Stimulated activated CD4-positive, alpha-beta T cell treated with anti-CD3 and anti-CD28 coated beads, TNF-alpha, amount 100 ng/mL, for 24 hours (primary cell): Measurements from ENCODE around the gene BCKDHB.
"Not testable (repeated sequence)": the region's sequence is repeated elsewhere in the genome, so short reads cannot be mapped to it uniquely, and the experiment has no call there.

Source experiments
- DNase-seq, 3 experiments: peaks; one replicate each; pipeline ENCODE4 v3.0.0-alpha.2; 2020; ENCODE audit warnings: low read depth in 3 of 3

BCKDHB gene

DNA sequence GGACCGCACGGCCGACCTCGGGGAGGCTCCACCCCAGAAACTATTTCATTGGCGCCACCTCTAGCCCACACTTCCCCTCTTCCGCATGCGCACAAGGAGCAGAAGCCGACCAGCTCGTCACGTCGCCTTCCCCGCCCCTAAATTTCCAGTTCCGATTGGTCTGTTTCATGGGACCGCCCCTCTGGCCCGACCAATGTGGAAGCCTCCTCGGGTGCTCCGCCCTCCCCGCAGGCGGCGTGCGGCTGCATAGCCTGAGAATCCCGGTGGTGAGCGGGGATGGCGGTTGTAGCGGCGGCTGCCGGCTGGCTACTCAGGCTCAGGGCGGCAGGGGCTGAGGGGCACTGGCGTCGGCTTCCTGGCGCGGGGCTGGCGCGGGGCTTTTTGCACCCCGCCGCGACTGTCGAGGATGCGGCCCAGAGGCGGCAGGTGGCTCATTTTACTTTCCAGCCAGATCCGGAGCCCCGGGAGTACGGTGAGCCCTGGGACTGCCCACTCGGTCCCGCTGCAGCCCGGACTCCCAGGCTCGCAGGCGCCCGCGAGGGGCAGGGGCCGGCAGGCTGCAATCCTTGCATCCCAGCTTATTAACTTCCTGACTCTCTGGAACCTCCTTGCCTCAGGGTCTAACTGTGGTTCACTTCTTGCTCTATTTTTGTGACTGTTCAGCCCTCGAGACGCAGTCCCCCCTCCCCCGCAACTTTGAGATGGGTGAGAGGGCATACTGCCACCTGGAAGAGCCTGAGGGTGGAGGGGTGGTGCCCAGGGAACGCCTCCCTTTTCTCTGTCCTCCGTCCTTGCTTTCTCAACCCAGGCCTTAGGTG, at the start of gene BCKDHB:
Gene BCKDHB, plus strand, starts transcription at position 254 of the 818 bp plus-strand sequence. Its CDS starts 23 bp downstream, at position 277.
- peak; percentile 96 to 97 (median 96) for DNase-seq

DNA sequence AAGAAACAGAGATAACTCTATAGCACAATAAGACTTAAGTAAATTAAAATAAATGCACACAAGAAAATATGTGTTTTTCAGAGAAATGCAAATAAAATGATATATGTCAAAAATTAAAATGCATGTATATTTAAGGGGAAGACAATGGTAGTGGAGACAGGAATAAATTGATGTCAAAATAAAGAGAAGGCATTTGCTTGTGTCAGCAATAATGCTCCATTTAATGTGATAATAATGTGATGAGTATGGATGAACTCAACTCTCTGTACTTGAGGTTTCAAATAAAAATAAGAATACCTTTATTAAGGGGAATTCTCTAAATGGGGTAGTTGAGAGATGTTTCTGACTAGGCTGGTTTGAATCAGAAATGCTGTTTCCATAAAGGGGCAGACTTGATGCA, 45.7 kb upstream of the BCKDHB start:
- DNase-seq: no peak

GRCh38 chr6:80068146-80068545, 38.3 kb upstream of the BCKDHB start:
- DNase-seq: not testable (repeated sequence)

GRCh38 chr6:80070431-80070830, 36.0 kb upstream of the BCKDHB start:
- not testable (repeated sequence) for DNase-seq

GRCh38 chr6:80077067-80077466, 29.4 kb upstream of the BCKDHB start:
- DNase-seq: no peak

DNA sequence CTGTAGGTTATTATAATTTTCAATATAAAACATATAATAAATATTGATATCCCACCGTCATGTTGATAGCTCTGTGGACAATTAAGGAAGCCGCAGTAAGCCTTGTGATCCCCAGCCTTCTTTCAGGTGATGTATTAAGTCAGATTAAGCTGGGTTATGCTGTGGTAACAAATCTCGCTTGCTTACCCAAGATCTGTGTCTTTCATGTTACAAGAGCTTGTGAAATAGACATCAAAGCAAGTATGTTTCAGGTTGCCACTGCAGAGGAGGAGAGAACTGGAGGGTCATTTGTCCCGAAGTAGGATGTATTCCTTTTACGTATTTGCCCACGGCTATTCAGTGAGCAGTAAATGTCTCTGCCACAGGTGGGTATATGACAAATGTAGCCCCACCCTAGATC, 17.8 kb upstream of the BCKDHB start:
- no peak for DNase-seq

DNA sequence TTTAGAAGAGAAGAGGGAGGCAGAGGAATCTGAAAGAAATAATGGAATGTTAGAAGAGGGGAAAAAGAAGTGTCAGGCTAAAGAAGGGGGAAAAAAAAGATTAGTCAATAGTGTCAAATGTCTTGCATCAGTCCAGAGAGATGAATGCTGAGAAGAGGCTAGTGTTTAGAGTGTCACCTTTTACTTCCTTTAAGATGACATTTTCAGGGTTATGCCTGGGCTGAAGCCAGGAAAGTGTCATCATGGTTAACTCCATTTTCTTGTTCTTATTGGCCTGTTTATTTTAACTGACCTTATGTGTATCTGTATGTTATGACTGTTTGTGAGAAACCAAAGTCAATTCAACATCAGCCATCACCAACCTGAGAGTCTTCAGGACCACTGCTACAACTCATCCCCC, 15.0 kb upstream of the BCKDHB start:
- no peak for DNase-seq

GRCh38 chr6:80094017-80094416, 12.5 kb upstream of the BCKDHB start:
- no peak for DNase-seq

DNA sequence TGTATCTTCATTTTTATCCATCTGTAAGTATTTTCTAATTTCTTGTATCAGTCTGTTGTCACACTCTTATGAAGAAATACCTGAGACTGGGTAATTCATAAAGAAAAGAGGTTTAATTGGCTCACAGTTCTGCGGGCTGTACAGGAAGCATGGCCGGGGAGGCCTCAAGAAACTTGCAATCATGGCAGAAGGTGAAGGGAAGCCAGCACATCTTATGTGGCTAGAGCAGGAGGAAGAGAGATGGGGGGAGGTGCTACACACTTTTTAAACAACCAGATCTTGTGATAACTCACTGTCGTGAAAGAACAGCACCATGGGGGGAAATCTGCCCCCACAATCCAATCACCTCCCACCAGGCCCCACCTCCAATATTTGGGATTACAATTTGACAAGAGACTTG, 10.9 kb upstream of the BCKDHB start:
- DNase-seq: no peak

GRCh38 chr6:80098392-80098791, 8.1 kb upstream of the BCKDHB start:
- DNase-seq: no peak

GRCh38 chr6:80104520-80104919, 2.0 kb upstream of the BCKDHB start:
- no peak for DNase-seq

- no peak for DNase-seq
Observed at GRCh38 chr6:80105972-80106417, 476 bp upstream of the BCKDHB start.

GRCh38 chr6:80122576-80122975, 16.1 kb downstream of the BCKDHB start:
- DNase-seq: not testable (repeated sequence)

DNA sequence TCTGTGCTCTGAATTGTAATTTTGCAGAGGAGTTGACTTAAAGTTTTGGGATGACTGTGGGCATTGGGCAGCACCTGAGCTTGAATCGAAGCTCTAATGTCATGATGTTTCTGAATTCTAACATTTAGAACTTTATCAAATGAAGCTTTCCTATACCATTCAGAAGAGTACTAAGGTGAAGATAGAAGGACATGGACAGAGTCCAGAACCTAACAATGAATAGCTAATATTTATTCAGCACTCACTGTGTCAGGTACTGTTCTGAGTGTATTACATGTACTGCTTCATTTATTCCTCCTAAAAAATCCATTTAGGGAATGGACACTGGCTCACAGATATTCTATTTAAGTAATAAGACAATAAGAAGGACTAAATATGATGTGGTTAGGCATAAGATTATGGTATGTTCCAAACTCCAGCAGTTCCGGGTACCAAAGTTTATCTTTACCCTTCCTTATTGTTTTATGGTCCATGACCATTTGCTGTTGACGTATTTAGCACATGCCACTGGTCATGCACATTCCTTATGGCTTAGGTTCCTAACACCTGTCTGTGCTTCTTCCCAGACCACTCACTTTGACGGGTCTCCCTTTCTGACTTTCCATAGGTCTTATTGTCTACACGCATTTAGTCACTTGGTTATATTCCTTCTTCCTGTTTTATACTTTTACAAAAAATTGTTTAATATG, 20.3 kb downstream of the BCKDHB start:
- DNase-seq: no peak

- DNase-seq: no peak
Observed at GRCh38 chr6:80129485-80129884, 23.0 kb downstream of the BCKDHB start.

DNA sequence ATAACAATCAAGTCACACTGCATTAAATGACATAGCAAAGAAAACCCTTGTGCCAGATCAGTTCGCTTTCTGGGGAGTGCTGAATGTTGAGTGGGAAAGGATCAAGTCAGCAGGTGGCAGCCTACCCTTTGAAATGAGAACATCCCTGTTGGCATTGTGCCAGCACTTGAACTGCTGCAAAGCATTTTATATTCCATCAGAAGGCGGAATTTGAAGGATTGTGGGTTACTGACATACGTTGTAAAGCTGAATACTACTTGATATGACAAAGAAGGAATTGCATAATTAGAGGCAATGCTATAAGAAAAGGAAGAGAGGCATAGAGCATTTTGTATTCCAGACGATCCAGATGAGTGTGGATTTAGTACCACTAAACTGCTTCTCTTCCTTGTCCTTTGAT, 26.5 kb downstream of the BCKDHB start:
- no peak for DNase-seq

DNA sequence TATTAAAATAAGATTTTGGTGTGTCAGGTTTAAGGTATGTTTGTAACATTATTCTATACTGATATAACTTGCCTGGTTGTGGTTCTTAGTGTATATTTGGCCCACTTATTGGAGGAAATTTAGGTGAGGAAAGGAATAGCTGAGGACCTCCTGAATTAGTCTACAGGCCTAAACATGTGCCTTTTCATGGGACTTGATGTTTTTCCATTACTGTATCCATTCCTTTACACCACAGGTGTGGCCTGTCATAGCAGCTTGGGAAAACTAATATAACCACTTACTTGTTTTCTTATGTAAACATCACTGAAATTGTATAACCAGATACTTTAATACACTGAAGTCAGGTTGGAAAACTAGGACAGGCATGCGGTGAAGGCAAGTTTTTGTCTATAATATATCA, 27.6 kb downstream of the BCKDHB start:
- DNase-seq: no peak

GRCh38 chr6:80142586-80142985, 36.1 kb downstream of the BCKDHB start:
- DNase-seq: no peak

DNA sequence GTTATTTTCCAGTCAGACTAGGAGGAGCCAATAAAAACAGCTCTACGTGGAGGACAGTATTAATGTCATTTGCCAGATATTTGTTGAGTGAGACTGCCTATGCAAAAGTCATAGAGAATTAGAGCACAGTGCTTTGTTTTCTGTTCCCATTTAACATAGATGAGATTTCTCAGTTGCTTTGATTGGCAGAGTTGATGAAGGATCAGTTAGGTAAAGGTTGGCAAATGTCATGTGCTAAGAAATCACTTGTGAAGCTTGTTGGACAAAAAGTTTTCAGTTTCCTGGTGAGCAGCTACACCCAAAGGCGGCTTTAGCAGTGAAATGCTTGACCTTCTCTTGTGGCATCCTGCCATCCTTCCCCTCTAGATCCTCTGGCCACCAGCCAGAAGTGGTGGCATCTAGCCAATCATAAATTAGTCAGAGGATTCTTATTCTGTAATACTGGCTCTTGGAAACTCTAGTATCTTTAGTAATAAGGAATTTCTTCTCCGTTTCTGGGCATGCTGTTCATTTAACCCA, 37.0 kb downstream of the BCKDHB start:
- no peak for DNase-seq

DNA sequence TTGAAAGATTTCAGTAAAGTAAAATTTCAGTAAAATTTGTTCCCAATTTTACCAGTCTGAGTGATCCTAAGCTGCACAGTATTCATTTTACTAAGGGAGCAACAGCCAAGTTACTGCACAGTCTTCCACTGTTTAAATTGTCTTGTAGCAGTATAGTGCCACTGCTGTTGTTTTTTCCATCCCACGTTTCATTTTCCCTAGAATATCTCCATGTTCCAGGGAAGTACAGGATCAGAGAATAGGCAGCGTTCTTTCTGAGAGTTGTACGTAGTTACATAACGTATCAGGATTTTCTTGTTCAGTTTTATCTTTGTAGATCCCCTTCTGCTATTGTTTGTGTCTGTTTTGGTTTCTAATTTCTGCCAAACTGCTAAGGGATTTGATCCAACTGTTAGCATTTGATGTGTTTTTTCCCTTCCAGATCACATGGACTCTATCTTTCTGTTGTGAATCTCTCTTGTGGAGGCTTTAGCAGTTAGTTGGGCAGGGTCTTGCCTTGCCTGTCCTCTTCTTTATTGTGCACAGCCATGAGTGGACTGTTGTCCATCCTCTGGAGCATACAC, 38.4 kb downstream of the BCKDHB start:
- DNase-seq: no peak

DNA sequence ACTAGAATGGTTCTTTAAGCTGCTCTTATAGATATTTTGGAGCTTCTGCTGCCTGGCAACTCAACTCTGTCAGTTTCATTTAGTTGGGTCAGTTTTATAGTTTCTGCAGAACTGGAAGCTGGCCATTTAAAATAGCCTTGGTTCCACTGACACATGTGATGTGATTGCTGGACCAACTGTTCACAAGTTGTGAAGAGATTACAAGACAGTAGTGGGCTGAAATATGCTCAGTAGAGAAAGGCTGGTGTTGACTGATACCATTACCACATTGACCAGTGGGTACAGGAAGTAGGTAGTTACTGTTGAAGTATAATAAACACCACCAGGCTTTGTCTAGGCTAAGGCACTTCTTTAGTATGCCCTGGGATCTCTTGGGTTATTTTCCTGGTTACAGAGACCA, 39.0 kb downstream of the BCKDHB start:
- no peak for DNase-seq

DNA sequence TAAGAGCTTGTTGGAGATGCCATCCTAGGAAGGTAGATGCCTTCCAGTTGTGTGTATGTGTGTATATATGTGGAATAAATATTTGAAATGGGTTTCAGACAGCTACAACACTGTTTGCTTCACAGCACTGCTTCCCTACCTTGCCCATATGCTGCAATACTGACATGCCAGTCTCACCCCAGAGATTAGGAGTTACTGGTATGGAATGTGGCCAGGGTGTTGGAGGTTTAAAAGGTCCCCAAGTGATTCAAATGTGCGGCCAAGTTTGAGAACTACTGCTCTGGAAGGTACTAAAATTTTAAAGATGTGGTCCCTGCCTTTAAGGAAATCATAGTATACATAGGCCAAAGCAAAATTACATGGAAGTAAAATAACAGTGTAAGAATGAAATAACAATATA, 39.5 kb downstream of the BCKDHB start:
- no peak for DNase-seq

DNA sequence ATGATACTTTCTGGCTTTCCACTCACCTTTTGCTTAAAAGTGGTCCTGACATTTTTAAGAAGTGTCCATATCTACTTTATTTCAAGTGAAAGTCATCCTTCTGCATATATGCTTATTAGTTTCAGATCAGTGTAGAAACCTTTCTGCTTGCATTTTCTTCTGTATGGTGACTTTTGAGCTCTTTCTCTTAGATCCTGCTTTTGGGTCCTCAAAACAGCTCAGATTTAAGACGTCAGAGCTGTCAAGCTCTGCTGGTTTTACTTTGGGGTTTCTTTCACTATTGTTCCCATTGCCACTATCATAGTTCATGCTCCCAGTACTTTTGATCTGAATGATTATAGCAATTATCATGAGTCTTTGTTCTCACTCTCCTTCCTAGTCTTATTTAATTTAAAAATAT, 41.7 kb downstream of the BCKDHB start:
- no peak for DNase-seq
